GM12878 (cell line): Measurements from ENCODE around the gene ONECUT2. TPM values are rescaled to one million over a fixed set of nuclear protein-coding genes. Genes with fewer than 3 reads are reported as not detected.

Source experiments
- ATAC-seq: fragments of 200-7000 bp; cut with Tn5 transposase; 3 replicates; pipeline ENCODE4 v1.9.1; 2020; ENCODE audit warnings: mild to moderate bottlenecking, moderate library complexity
- BruUV-seq: library from RNA; stranded (reverse); fragments of 400-500 nt; replicated peaks from 2 replicates; lab custom pipeline; 2021; lab: Mats Ljungman, UMichigan
- CTCF ChIA-PET: fragments of 300-600 bp; sonication (Branson Sonifier 250); formaldehyde crosslinking; extraction: SDS; loops from one replicate; lab custom pipeline; 2021; ENCODE audit warnings: inconsistent platforms; lab: Yijun Ruan, JAX
- POLR2A ChIA-PET: fragments of 350-600 bp; formaldehyde crosslinking; extraction: SDS; loops from one replicate; lab custom pipeline; 2021; ENCODE audit warnings: inconsistent platforms; lab: Charles Lee
- RAD21 ChIA-PET: fragments of 300-600 bp; sonication (Branson Sonifier 250); formaldehyde crosslinking; loops from one replicate; lab custom pipeline; 2023; ENCODE audit warnings: antibody characterized with exemption; ENCODE audit not compliant: unreplicated experiment; lab: Charles Lee
- SMC1A ChIA-PET: fragments of 300-600 bp; sonication (Branson Sonifier 250); formaldehyde crosslinking; loops from one replicate; lab custom pipeline; 2023; ENCODE audit not compliant: unreplicated experiment, uncharacterized antibody; lab: Charles Lee
- DNase-seq: peaks from one replicate; pipeline ENCODE4 v3.0.0-alpha.2; 2011; ENCODE audit warnings: low read depth, low spot score
- FAIRE-seq: peaks from 3 replicates; lab custom pipeline; 2011; peaks lifted over from hg19 to GRCh38; lab: Jason Lieb, UNC
- H2AFZ ChIP-seq: 2 replicates; pipeline ENCODE4 v1.6.0; 2011; ENCODE audit warnings: low read depth, low read length, control low read depth; ENCODE audit not compliant: control insufficient read depth
- H3K27ac ChIP-seq: 2 replicates; pipeline ENCODE4 v1.5.1; 2011; ENCODE audit warnings: control low read depth; ENCODE audit not compliant: control insufficient read depth, insufficient read depth
- H3K27me3 ChIP-seq, 2 experiments: replicated peaks in 1 of 2; 2 replicates each; pipeline versions ENCODE4 v1.6.0 to v1.6.1; 2011; ENCODE audit warnings: low read length in 1 of 2; ENCODE audit not compliant: control insufficient read depth in 2 of 2, insufficient read depth in 2 of 2
- H3K36me3 ChIP-seq, 2 experiments: 2 replicates each; pipeline ENCODE4 v1.5.1; 2011; ENCODE audit warnings: low read length in 1 of 2; ENCODE audit not compliant: control insufficient read depth in 2 of 2, insufficient read depth in 2 of 2
- H3K4me1 ChIP-seq: 2 replicates; pipeline ENCODE4 v1.6.1; 2011; ENCODE audit warnings: mild to moderate bottlenecking, low read length, moderate library complexity, mixed read lengths; ENCODE audit not compliant: control insufficient read depth, insufficient read depth
- H3K4me2 ChIP-seq: 2 replicates; pipeline ENCODE4 v1.6.0; 2011; ENCODE audit warnings: control low read depth; ENCODE audit not compliant: control insufficient read depth, insufficient read depth
- H3K4me3 ChIP-seq: fragments of 200-600 bp; sonication (generic); 2 replicates; pipeline ENCODE4 v1.5.1; 2016
- H3K79me2 ChIP-seq: 2 replicates; pipeline ENCODE4 v1.6.0; 2011; ENCODE audit warnings: low read length; ENCODE audit not compliant: control insufficient read depth, insufficient read depth
- H3K9ac ChIP-seq: 2 replicates; pipeline ENCODE4 v1.8.0; 2011; ENCODE audit warnings: low read length, control low read depth, mixed read lengths; ENCODE audit not compliant: control insufficient read depth, insufficient read depth
- H3K9me3 ChIP-seq: replicated peaks from 3 replicates; pipeline ENCODE4 v1.5.1; 2011; ENCODE audit warnings: mild to moderate bottlenecking, low read length; ENCODE audit not compliant: control insufficient read depth, insufficient read depth
- H4K20me1 ChIP-seq: 2 replicates; pipeline ENCODE4 v1.6.0; 2011; ENCODE audit not compliant: control insufficient read depth, insufficient read depth
- CTCF ChIP-seq, 3 experiments: IDR thresholded peaks in 2 of 3; conservative IDR thresholded peaks in 1 of 3; 2 replicates each; pipeline ENCODE4 v1.5.1; 2011; ENCODE audit warnings: low read depth in 3 of 3, low read length in 3 of 3, mild to moderate bottlenecking in 3 of 3, control low read depth in 2 of 3, moderate library complexity in 2 of 3, inconsistent platforms in 1 of 3, mixed read lengths in 1 of 3; ENCODE audit not compliant: control insufficient read depth in 2 of 3, insufficient read depth in 1 of 3; ENCODE audit errors: extremely low read depth in 1 of 3
- GABPA ChIP-seq: IDR thresholded peaks from 2 replicates; pipeline ENCODE4 v1.6.1; 2014; ENCODE audit warnings: antibody characterized with exemption, low read depth, mild to moderate bottlenecking, inconsistent platforms
- NR2F1 ChIP-seq: fragments of 450-650 bp; conservative IDR thresholded peaks from 2 replicates; pipeline ENCODE4 v1.6.1; 2017; ENCODE audit warnings: mild to moderate bottlenecking
- PAX8 ChIP-seq: fragments of 450-650 bp; IDR thresholded peaks from 2 replicates; pipeline ENCODE4 v1.6.1; 2017; ENCODE audit warnings: mild to moderate bottlenecking, moderate library complexity
- RAD21 ChIP-seq: IDR thresholded peaks from 2 replicates; pipeline ENCODE4 v1.6.1; 2011; ENCODE audit warnings: mild to moderate bottlenecking, low read depth, low read length, moderate library complexity; ENCODE audit not compliant: insufficient read depth
- SMAD1 ChIP-seq: fragments of 450-650 bp; IDR thresholded peaks from 2 replicates; pipeline ENCODE4 v1.6.1; 2018; ENCODE audit warnings: mild to moderate bottlenecking, low read depth; ENCODE audit not compliant: partially characterized antibody
- SP1 ChIP-seq: IDR thresholded peaks from one replicate; pipeline ENCODE4 v1.6.1; 2011; ENCODE audit warnings: low read depth, low read length
- TCF12 ChIP-seq: IDR thresholded peaks from 2 replicates; pipeline ENCODE4 v1.6.1; 2011; ENCODE audit warnings: low read depth, mild to moderate bottlenecking, low read length
- ZNF207 ChIP-seq: fragments of 450-650 bp; IDR thresholded peaks from 2 replicates; pipeline ENCODE4 v1.6.1; 2014; ENCODE audit warnings: antibody characterized with exemption, mild to moderate bottlenecking, borderline replicate concordance
- WGBS: methylation state at CpG from one replicate; pipeline ENCODE4 v1.1.6; 2016; ENCODE audit warnings: low lambda C conversion rate; ENCODE audit not compliant: insufficient replicate concordance, insufficient coverage; ENCODE audit errors: missing lambda C conversion rate; 5-methylcytosine and 5-hydroxymethylcytosine counted together
- in situ Hi-C: fragments of 300-500 bp; cut with MboI; formaldehyde crosslinking; loops from 9 replicates; pipeline ENCODE4 v1.14.3; 2018; ENCODE audit warnings: mixed read lengths
- intact Hi-C: fragments of 100-400 bp; cut with micrococcal nuclease; formaldehyde crosslinking; loops from one replicate; pipeline ENCODE4 v1.14.2; 2022; ENCODE audit not compliant: unreplicated experiment
- polyA plus RNA-seq, 11 experiments: library from polyadenylated mRNA; depleted of rRNA in 4 of 11; unstranded in 6 of 11; stranded (reverse) in 5 of 11; fragments of >200 nt; fragmentation: Nextera tagmentation in 4 of 11; fragmentation: Illumina TruSeq in 1 of 11; extraction: Ambion mirVana in 4 of 11; extraction: Trizol in 1 of 11; gene quantifications; 1 replicate in 1 of 11; 2 replicates in 10 of 11; pipeline versions ENCODE4 v1.2.1 to v1.2.3, GENCODE V29; 2011 to 2016; ENCODE audit warnings: inconsistent platforms in 2 of 11, missing spikeins in 2 of 11, low read depth in 1 of 11
- total RNA-seq, 4 experiments: library from RNA; depleted of rRNA in 3 of 4; stranded (reverse); fragments of >200 nt in 3 of 4; fragmentation: Illumina TruSeq in 1 of 4; extraction: Trizol in 1 of 4; gene quantifications; 2 replicates each; pipeline versions ENCODE4 v1.2.1 to v1.2.3, GENCODE V29; 2013 to 2021
- TF ChIP-seq, protein P1 (sequence below): fragments of 450-650 bp; IDR thresholded peaks from 2 replicates; pipeline ENCODE4 v1.6.1; 2018; ENCODE audit warnings: borderline replicate concordance, mild to moderate bottlenecking; ENCODE audit not compliant: partially characterized antibody

Gene ONECUT2
- total and polyA plus RNA-seq, 10 of the 15 experiments (the other 5 are each of a cell fraction or from before 2014, with no cell fraction given), result 0.01 to 0.03 TPM; not detected in 8

- no peak overlapping the region for H3K4me2 ChIP-seq
- in situ Hi-C loops, result no loop called here
- 33% methylated on average over 72 of the region's 72 CpGs for WGBS
- BruUV-seq, result no TSS peak
- H3K27ac ChIP-seq, result no peak overlapping the region
- CTCF ChIA-PET, result interaction anchor here (0.8 to 1.6 kb wide), 2 partner anchors 413 to 569 kb away, joined by 3 to 4 read pairs; no protein-coding TSS in a partner anchor
- no peaks in the 10 kb centered on the region for H3K4me1 ChIP-seq
- no peaks in the 10 kb centered on the region for H3K36me3 ChIP-seq
- POLR2A ChIA-PET, result no interaction called here
- TF ChIP-seq, protein P1, sequence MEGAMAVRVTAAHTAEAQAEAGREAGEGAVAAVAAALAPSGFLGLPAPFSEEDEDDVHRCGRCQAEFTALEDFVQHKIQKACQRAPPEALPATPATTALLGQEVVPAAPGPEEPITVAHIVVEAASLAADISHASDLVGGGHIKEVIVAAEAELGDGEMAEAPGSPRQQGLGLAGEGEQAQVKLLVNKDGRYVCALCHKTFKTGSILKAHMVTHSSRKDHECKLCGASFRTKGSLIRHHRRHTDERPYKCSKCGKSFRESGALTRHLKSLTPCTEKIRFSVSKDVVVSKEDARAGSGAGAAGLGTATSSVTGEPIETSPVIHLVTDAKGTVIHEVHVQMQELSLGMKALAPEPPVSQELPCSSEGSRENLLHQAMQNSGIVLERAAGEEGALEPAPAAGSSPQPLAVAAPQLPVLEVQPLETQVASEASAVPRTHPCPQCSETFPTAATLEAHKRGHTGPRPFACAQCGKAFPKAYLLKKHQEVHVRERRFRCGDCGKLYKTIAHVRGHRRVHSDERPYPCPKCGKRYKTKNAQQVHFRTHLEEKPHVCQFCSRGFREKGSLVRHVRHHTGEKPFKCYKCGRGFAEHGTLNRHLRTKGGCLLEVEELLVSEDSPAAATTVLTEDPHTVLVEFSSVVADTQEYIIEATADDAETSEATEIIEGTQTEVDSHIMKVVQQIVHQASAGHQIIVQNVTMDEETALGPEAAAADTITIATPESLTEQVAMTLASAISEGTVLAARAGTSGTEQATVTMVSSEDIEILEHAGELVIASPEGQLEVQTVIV, result no peak
- no peak for TF ChIP-seq PAX8
- no peak for TF ChIP-seq SMAD1
- TF ChIP-seq NR2F1, result no peak
- TF ChIP-seq GABPA, result no peak
- TF ChIP-seq TCF12, result no peak
- TF ChIP-seq RAD21, result peak; percentile 12; the same call in 1 of the 2 replicates
- TF ChIP-seq CTCF (IDR thresholded peaks at IDR 0.05 in 2 of 3, conservative IDR thresholded peaks at IDR 0.05 in 1 of 3; ENCODE audit: control insufficient read depth in 2 of 3, extremely low read depth in 1 of 3, insufficient read depth in 1 of 3, low read depth in 3 of 3, low read length in 3 of 3), result peak; percentile 27 to 51 (median 27); a peak in 3 of 6 replicates
- TF ChIP-seq SP1, result no peak
- no peak for TF ChIP-seq ZNF207
- H3K9me3 ChIP-seq, result peaks cover 42% of the 10 kb centered on the region
- intact Hi-C loops, result no loop called here
- SMC1A ChIA-PET, result no interaction called here
- FAIRE-seq, result no peak
- H3K9ac ChIP-seq, result no peak overlapping the region
- RAD21 ChIA-PET, result no interaction called here
- ATAC-seq, result peak; percentile 59
- H2AFZ ChIP-seq, result no peak overlapping the region
- H4K20me1 ChIP-seq, result no peaks in the 10 kb centered on the region
- no peak overlapping the region for H3K4me3 ChIP-seq
- peaks cover 10 to 46% of the 10 kb centered on the region in 2 experiments for H3K27me3 ChIP-seq
- DNase-seq, result no peak
- no peaks in the 10 kb centered on the region for H3K79me2 ChIP-seq
Measured at GRCh38 chr18:57437766-57438671, 2.8 kb downstream of the ONECUT2 start.
